Measurements from ENCODE around the gene PLEKHA7. TPM values are rescaled to one million over a fixed set of nuclear protein-coding genes. Genes with fewer than 3 reads are reported as not detected.

Gene PLEKHA7
- total and polyA plus RNA-seq, 2 of the 13 experiments (the other 11 are each of a cell fraction or from before 2014, with no cell fraction given) = 17.5 to 18.7 TPM

GRCh38 chr11:16738193-16738946 is 275.8 kb downstream of the PLEKHA7 start, which contains the start of gene C11orf58 (continued):
- peak; percentile 70; the same call in 1 of the 2 replicates for TF ChIP-seq ZNF431 (CRISPR knock-in tag; IDR thresholded peaks at IDR 0.05; ENCODE audit: borderline replicate concordance, low read depth)
- TF ChIP-seq ZBTB14 (CRISPR knock-in tag; IDR thresholded peaks at IDR 0.05) = no peak
- no peak for TF ChIP-seq JARID2 (CRISPR knock-in tag; IDR thresholded peaks at IDR 0.05; ENCODE audit: insufficient replicate concordance)
- TF ChIP-seq TEAD3 (CRISPR knock-in tag; optimal IDR thresholded peaks at IDR 0.05; ENCODE audit: borderline replicate concordance) = peak; percentile 23
- peak; percentile 47 for TF ChIP-seq ERF (CRISPR knock-in tag; IDR thresholded peaks at IDR 0.05)
- no peak for TF ChIP-seq AKAP8 (CRISPR knock-in tag; IDR thresholded peaks at IDR 0.05)
- peak; percentile 58; the same call in 1 of the 2 replicates for TF ChIP-seq FOXA3 (CRISPR knock-in tag; IDR thresholded peaks at IDR 0.05)
- 0 out of 2 replicates have a peak, but pooled peaks have one; percentile 17 for TF ChIP-seq BHLHE40 (IDR thresholded peaks at IDR 0.05; ENCODE audit: low read length)
- TF ChIP-seq ZNF136 (CRISPR knock-in tag; IDR thresholded peaks at IDR 0.05; ENCODE audit: low read depth) = no peak
- peak; percentile 41; the same call in 1 of the 2 replicates for TF ChIP-seq RELA (CRISPR knock-in tag; IDR thresholded peaks at IDR 0.05)
- TF ChIP-seq TOPORS (CRISPR knock-in tag; IDR thresholded peaks at IDR 0.05) = no peak
- no peak; the same call in 1 of the 2 replicates for TF ChIP-seq ZNF746 (CRISPR knock-in tag; IDR thresholded peaks at IDR 0.05)
- no peak for TF ChIP-seq DNMT1 (CRISPR knock-in tag; IDR thresholded peaks at IDR 0.05)
- TF ChIP-seq XBP1 (CRISPR knock-in tag; IDR thresholded peaks at IDR 0.05) = peak; percentile 53; the same call in 1 of the 2 replicates
- TF ChIP-seq FOXA1 (IDR thresholded peaks at IDR 0.05) = no peak
- TF ChIP-seq FOXA1 (CRISPR knock-in tag; IDR thresholded peaks at IDR 0.05) = no peak
- TF ChIP-seq LRRFIP1 (CRISPR knock-in tag; conservative IDR thresholded peaks at IDR 0.05) = no peak
- TF ChIP-seq SALL2 (CRISPR knock-in tag; IDR thresholded peaks at IDR 0.05) = peak; percentile 37; the same call in 1 of the 2 replicates
- no peak; the same call in 1 of the 2 replicates for TF ChIP-seq RXRB (CRISPR knock-in tag; IDR thresholded peaks at IDR 0.05; ENCODE audit: borderline replicate concordance)
- TF ChIP-seq ZFY (CRISPR knock-in tag; IDR thresholded peaks at IDR 0.05) = peak; percentile 100
- TF ChIP-seq TARDBP (CRISPR knock-in tag; IDR thresholded peaks at IDR 0.05) = peak; percentile 23; the same call in 1 of the 2 replicates
- TF ChIP-seq GMEB1 (CRISPR knock-in tag; IDR thresholded peaks at IDR 0.05; ENCODE audit: borderline replicate concordance) = peak; percentile 84
- no peak for TF ChIP-seq ZNF749 (CRISPR knock-in tag; IDR thresholded peaks at IDR 0.05; ENCODE audit: borderline replicate concordance)
- peak; percentile 58; the same call in 1 of the 2 replicates for TF ChIP-seq CHCHD3 (CRISPR knock-in tag; IDR thresholded peaks at IDR 0.05)
- 0 out of 2 replicates have a peak, but pooled peaks have one; percentile 30 for TF ChIP-seq NFKBIZ (CRISPR knock-in tag; IDR thresholded peaks at IDR 0.05)
- TF ChIP-seq ZNF484 (CRISPR knock-in tag; IDR thresholded peaks at IDR 0.05; ENCODE audit: borderline replicate concordance, low read depth) = peak; percentile 76; the same call in 1 of the 2 replicates
- no peak for TF ChIP-seq KDM3A (CRISPR knock-in tag; IDR thresholded peaks at IDR 0.05; ENCODE audit: low read depth)
